HepG2 (cell line): Measurements from ENCODE around the gene PRRC2A. TPM values are rescaled to one million over a fixed set of nuclear protein-coding genes. Genes with fewer than 3 reads are reported as not detected.

ENCODE experiments used
- ATF2 ChIP-seq: sonication (generic); formaldehyde crosslinking; IDR thresholded peaks from 2 replicates; pipeline ENCODE4 v1.4.0; 2020; ENCODE audit warnings: missing genetic modification reagents
- BHLHE40 ChIP-seq: IDR thresholded peaks from 2 replicates; pipeline ENCODE4 v1.6.1; 2011; ENCODE audit warnings: low read length, improper control_type of control experiment
- FOSL2 ChIP-seq: sonication (generic); formaldehyde crosslinking; IDR thresholded peaks from 2 replicates; pipeline ENCODE4 v1.4.0; 2020; ENCODE audit warnings: missing genetic modification reagents
- FOXO1 ChIP-seq: sonication (generic); formaldehyde crosslinking; IDR thresholded peaks from 2 replicates; pipeline ENCODE4 v1.4.0; 2020; ENCODE audit warnings: missing genetic modification reagents
- HDAC1 ChIP-seq: sonication (generic); formaldehyde crosslinking; IDR thresholded peaks from 2 replicates; pipeline ENCODE4 v1.5.1; 2020; ENCODE audit warnings: mild to moderate bottlenecking, missing genetic modification reagents
- NFRKB ChIP-seq: fragments of 450-650 bp; IDR thresholded peaks from 2 replicates; pipeline ENCODE4 v1.6.1; 2017
- NR2F6 ChIP-seq, 2 experiments: IDR thresholded peaks; 2 replicates each; pipeline ENCODE4 v1.6.1; 2016; ENCODE audit warnings: antibody characterized with exemption in 1 of 2, mild to moderate bottlenecking in 1 of 2
- PAWR ChIP-seq: sonication (generic); formaldehyde crosslinking; IDR thresholded peaks from 2 replicates; pipeline ENCODE4 v1.4.0; 2020; ENCODE audit warnings: missing genetic modification reagents, mild to moderate bottlenecking, borderline replicate concordance
- POLR2A ChIP-seq, 2 experiments: IDR thresholded peaks; 2 replicates each; pipeline ENCODE4 v1.6.1; 2011; ENCODE audit warnings: low read depth in 2 of 2, low read length in 2 of 2, mild to moderate bottlenecking in 1 of 2, moderate library complexity in 1 of 2; ENCODE audit not compliant: insufficient read depth in 1 of 2
- PRMT3 ChIP-seq: sonication (generic); formaldehyde crosslinking; IDR thresholded peaks from 2 replicates; pipeline ENCODE4 v1.8.1; 2022; ENCODE audit warnings: low read depth, mild to moderate bottlenecking, moderate library complexity, missing genetic modification reagents, borderline replicate concordance
- PTBP1 ChIP-seq: fragments of 200-400 bp; formaldehyde crosslinking; IDR thresholded peaks from 2 replicates; pipeline ENCODE4 v1.6.1; 2018; ENCODE audit warnings: low read length, low read depth; ENCODE audit not compliant: poor library complexity, severe bottlenecking
- SMYD3 ChIP-seq: sonication (generic); formaldehyde crosslinking; IDR thresholded peaks from 2 replicates; pipeline ENCODE4 v1.8.1; 2023; ENCODE audit warnings: mild to moderate bottlenecking, missing genetic modification reagents
- TARDBP ChIP-seq: sonication (generic); formaldehyde crosslinking; IDR thresholded peaks from 2 replicates; pipeline ENCODE4 v1.8.0; 2022; ENCODE audit warnings: mild to moderate bottlenecking, missing genetic modification reagents
- ZBTB7B ChIP-seq: sonication (generic); formaldehyde crosslinking; IDR thresholded peaks from 2 replicates; pipeline ENCODE4 v1.4.0; 2020; ENCODE audit warnings: missing genetic modification reagents
- ZMYM3 ChIP-seq: sonication (generic); formaldehyde crosslinking; IDR thresholded peaks from 2 replicates; pipeline ENCODE4 v1.5.1; 2020; ENCODE audit warnings: mild to moderate bottlenecking, missing genetic modification reagents
- ZNF512B ChIP-seq: sonication (generic); formaldehyde crosslinking; IDR thresholded peaks from 2 replicates; pipeline ENCODE4 v1.5.1; 2020; ENCODE audit warnings: missing genetic modification reagents, mild to moderate bottlenecking, borderline replicate concordance
- ZNF607 ChIP-seq: sonication (generic); formaldehyde crosslinking; IDR thresholded peaks from 2 replicates; pipeline ENCODE4 v1.5.1; 2020; ENCODE audit warnings: missing genetic modification reagents, mild to moderate bottlenecking, borderline replicate concordance
- ZSCAN21 ChIP-seq: sonication (generic); formaldehyde crosslinking; IDR thresholded peaks from 2 replicates; pipeline ENCODE4 v1.8.0; 2022; ENCODE audit warnings: mild to moderate bottlenecking, missing genetic modification reagents, moderate library complexity, borderline replicate concordance
- polyA plus RNA-seq, 8 experiments: library from polyadenylated mRNA; depleted of rRNA in 3 of 8; stranded (reverse) in 7 of 8; unstranded in 1 of 8; fragments of >200 nt; fragmentation: Illumina TruSeq in 4 of 8; extraction: Trizol in 4 of 8; gene quantifications; 2 replicates each; pipeline versions ENCODE4 v1.2.1 to v1.2.3, GENCODE V29; 2011 to 2016; ENCODE audit warnings: low read depth in 4 of 8, missing spikeins in 1 of 8, mixed read lengths in 1 of 8; ENCODE audit not compliant: insufficient read depth in 1 of 8
- total RNA-seq, 5 experiments: library from RNA; depleted of rRNA; stranded (reverse); fragments of >200 nt; fragmentation: Illumina TruSeq; extraction: Trizol; gene quantifications; 2 replicates each; pipeline ENCODE4 v1.2.3, GENCODE V29; 2016; ENCODE audit warnings: low read depth in 1 of 5
- TF ChIP-seq, protein P1 (sequence below): sonication (generic); formaldehyde crosslinking; IDR thresholded peaks from 2 replicates; pipeline ENCODE4 v1.5.1; 2020; ENCODE audit warnings: mild to moderate bottlenecking, missing genetic modification reagents, moderate library complexity
- TF ChIP-seq, protein P2 (sequence below): IDR thresholded peaks from 2 replicates; pipeline ENCODE4 v1.6.1; 2016
- TF ChIP-seq, protein P3 (sequence below): IDR thresholded peaks from 2 replicates; pipeline ENCODE4 v1.6.1; 2016; ENCODE audit warnings: low read depth, borderline replicate concordance

PRRC2A gene
- total and polyA plus RNA-seq, 2 of the 13 experiments (the other 11 are each of a cell fraction or from before 2014, with no cell fraction given) = 38.9 to 47.4 TPM

DNA sequence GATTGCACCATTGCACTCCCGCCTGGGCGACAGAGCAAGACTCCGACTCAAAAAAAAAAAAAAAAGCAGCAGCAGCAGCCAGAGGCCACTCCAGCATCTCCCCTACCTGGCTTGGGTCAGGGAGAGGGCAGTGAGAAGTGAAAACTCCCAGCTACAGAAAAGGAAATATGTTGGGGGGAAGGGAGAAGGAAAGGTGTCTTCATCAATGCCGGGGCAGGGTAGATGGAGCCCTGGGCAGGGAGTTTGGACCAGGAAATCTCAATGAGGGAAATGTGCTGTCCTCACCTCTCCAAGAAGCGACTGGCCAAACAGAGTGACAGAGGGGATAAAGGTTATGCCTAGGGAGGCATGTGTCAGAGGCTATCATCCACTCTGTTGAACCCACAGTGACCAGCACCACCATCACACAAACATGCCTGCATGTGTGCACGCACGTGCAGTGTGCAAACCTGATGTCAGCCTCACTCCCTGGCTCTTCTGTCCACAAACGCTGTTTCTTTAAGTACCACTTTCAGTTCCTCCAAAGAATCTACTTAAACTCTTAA is 6.4 kb upstream of the PRRC2A start (continued):
- TF ChIP-seq, protein P1, sequence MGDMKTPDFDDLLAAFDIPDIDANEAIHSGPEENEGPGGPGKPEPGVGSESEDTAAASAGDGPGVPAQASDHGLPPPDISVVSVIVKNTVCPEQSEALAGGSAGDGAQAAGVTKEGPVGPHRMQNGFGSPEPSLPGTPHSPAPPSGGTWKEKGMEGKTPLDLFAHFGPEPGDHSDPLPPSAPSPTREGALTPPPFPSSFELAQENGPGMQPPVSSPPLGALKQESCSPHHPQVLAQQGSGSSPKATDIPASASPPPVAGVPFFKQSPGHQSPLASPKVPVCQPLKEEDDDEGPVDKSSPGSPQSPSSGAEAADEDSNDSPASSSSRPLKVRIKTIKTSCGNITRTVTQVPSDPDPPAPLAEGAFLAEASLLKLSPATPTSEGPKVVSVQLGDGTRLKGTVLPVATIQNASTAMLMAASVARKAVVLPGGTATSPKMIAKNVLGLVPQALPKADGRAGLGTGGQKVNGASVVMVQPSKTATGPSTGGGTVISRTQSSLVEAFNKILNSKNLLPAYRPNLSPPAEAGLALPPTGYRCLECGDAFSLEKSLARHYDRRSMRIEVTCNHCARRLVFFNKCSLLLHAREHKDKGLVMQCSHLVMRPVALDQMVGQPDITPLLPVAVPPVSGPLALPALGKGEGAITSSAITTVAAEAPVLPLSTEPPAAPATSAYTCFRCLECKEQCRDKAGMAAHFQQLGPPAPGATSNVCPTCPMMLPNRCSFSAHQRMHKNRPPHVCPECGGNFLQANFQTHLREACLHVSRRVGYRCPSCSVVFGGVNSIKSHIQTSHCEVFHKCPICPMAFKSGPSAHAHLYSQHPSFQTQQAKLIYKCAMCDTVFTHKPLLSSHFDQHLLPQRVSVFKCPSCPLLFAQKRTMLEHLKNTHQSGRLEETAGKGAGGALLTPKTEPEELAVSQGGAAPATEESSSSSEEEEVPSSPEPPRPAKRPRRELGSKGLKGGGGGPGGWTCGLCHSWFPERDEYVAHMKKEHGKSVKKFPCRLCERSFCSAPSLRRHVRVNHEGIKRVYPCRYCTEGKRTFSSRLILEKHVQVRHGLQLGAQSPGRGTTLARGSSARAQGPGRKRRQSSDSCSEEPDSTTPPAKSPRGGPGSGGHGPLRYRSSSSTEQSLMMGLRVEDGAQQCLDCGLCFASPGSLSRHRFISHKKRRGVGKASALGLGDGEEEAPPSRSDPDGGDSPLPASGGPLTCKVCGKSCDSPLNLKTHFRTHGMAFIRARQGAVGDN (CRISPR knock-in tag) = peak; percentile 48
- peak; percentile 15; the same call in 1 of the 2 replicates for TF ChIP-seq BHLHE40
- TF ChIP-seq PRMT3 (CRISPR knock-in tag) = peak; percentile 68; the same call in 1 of the 2 replicates
- TF ChIP-seq ZNF607 = no peak
- TF ChIP-seq PAWR = no peak
- TF ChIP-seq FOSL2 (CRISPR knock-in tag) = 0 out of 2 replicates have a peak, but pooled peaks have one; percentile 9
- peak; percentile 19; the same call in 1 of the 2 replicates for TF ChIP-seq ZNF512B
- TF ChIP-seq, protein P2, sequence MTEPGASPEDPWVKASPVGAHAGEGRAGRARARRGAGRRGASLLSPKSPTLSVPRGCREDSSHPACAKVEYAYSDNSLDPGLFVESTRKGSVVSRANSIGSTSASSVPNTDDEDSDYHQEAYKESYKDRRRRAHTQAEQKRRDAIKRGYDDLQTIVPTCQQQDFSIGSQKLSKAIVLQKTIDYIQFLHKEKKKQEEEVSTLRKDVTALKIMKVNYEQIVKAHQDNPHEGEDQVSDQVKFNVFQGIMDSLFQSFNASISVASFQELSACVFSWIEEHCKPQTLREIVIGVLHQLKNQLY (CRISPR knock-in tag) = peak; percentile 44; the same call in 1 of the 2 replicates
- TF ChIP-seq HDAC1 (CRISPR knock-in tag) = peak; percentile 38; the same call in 1 of the 2 replicates
- TF ChIP-seq ZBTB7B (CRISPR knock-in tag) = 0 out of 2 replicates have a peak, but pooled peaks have one; percentile 9
- TF ChIP-seq ZMYM3 (CRISPR knock-in tag) = peak; percentile 32; the same call in 1 of the 2 replicates
- 0 out of 2 replicates have a peak, but pooled peaks have one; percentile 24 for TF ChIP-seq TARDBP
- peak; percentile 54; the same call in 1 of the 2 replicates for TF ChIP-seq SMYD3 (CRISPR knock-in tag)
- TF ChIP-seq FOXO1 (CRISPR knock-in tag) = peak; percentile 58; the same call in 1 of the 2 replicates
- TF ChIP-seq ATF2 = peak; percentile 15; the same call in 1 of the 2 replicates
- TF ChIP-seq ZSCAN21 = no peak
- TF ChIP-seq, protein P3, sequence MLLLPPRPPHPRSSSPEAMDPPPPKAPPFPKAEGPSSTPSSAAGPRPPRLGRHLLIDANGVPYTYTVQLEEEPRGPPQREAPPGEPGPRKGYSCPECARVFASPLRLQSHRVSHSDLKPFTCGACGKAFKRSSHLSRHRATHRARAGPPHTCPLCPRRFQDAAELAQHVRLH (CRISPR knock-in tag) = 0 out of 2 replicates have a peak, but pooled peaks have one; percentile 34
- TF ChIP-seq POLR2A (IDR thresholded peaks at IDR 0.05; ENCODE audit: insufficient read depth in 1 of 2, low read depth in 2 of 2, low read length in 2 of 2) = peak in 1 of 2 experiments; percentile 43; a peak in 2 of 4 replicates
- TF ChIP-seq NR2F6 (IDR thresholded peaks at IDR 0.05) = peak; percentile 18; the same call in 1 of the 2 replicates
- no peak; the same call in 1 of the 2 replicates for TF ChIP-seq NR2F6 (CRISPR knock-in tag; IDR thresholded peaks at IDR 0.05)
- no peak for TF ChIP-seq NFRKB
- TF ChIP-seq PTBP1 = no peak
